GM21360 (cell line): ENCODE results near the gene COX4I2.
"Not testable (repeated sequence)": the region's sequence is repeated elsewhere in the genome, so short reads cannot be mapped to it uniquely, and the experiment has no call there.

Experiments used
- ATAC-seq: cut with Tn5 transposase; IDR thresholded peaks from one replicate; pipeline ENCODE4 v1.9.1; 2021; ENCODE audit warnings: mild to moderate bottlenecking, moderate library complexity; ENCODE audit not compliant: unreplicated experiment

COX4I2 gene

DNA sequence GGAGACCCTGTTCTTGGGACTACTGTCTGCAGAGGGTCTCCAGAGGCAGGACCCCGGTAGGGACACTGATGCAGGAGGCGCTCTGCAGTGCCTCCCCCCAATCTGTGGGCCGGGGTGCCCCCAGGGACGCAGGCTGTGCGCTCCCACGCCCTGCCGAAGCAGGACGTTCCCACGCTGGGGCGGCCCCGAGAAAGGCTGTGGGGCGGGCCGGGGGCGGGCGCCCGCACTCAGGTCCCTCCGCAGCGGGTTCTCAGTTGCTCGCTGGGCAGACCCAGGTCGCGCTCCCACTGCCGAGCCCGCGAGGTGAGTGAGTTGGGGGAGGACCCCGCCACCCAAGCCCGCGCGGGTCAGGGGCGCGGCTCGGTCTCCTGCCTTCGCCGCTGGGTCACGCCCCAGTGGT, at the start of gene COX4I2:
COX4I2 (plus strand) TSS at position 253 of the 400 bp plus-strand sequence. CDS start 1,106 bp downstream, outside the sequence.
- ATAC-seq = no peak

DNA sequence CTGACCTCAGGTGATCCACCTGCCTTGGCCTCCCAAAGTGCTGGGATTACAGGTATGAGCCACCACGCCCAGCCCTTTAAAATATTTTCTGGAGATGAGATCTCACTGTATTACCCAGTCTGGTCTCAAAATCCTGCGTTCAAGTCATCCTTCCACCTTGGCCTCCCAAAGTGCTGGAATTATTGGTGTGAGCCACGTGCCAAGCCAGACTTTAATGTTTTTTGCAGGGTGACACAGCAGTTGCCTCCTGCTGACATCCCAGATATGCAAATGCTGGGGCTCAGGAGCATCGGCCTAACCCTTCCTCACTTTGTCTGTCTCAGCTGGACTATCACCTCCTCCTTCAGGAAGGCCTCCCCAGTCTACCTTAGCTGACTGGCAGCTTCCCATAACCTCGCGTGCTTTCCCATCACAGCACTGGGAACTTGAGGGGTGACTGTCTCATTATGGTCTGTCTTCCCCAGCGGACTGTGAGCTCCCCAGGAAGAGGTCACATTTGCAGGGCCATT, 46.9 kb upstream of the COX4I2 start:
- ATAC-seq = no peak

DNA sequence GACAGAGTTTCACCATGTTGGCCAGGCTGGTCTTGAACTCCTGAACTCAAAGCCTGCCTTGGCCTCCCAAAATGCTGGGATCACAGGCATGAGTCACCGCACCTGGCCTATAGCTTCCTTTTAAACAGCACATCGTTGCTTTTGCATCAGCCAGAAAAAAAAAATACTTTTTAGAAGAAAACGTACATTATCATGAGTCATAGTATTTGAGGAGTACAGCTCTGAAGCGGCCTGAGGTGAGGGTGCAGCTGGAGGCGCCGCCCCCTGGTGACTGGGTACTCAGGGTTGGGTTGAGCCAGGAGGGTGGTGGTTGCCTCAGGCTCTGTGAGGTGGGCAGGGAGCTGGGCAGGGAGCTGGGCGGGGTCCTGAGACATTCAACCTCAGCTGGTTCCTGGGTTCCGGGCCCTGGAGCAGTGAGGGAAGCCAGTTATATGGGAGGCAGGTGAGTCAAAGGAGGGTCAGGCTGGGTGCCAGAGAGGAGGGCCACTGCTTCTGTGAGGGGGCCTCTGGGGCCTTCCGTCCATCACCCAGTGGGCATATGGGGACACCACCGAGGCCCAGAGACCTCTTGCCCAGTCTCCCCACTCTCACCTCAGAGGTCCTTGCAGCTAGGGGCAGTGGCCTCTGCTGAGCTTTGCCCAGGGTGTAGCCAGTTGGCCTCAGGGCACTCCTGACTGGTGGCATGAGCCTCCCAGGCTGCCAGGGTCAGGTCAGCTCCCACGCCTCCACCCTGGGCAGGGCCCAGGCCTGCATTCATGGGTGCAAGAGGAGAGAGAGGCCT, 44.3 kb upstream of the COX4I2 start:
- ATAC-seq = no peak

DNA sequence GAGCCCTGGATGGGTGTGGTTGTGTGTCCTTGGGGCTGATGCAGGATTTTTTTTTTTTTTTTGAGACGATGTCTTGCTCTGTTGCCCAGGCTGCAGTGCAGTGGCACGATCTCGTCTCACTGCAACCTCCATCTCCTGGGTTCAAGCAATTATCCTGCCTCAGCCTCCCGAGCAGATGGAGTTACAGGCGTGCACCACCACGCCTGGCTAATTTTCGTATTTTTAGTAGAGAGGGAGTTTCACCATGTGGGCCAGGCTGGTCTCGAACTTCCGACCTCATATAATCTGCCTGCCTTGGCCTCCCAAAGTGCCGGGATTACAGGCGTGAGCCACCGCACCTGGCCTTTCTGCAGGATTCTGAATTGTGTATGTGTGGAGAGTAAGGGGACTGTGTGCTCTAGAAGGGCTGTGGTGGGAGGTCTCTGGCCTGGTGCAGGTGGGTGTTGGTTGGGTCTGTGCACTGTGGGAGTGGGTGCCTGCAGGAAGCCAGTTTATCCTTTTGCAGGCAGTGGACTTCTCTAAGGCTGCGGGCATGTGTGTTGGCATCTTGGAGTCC, 43.6 kb upstream of the COX4I2 start:
- no peak for ATAC-seq

DNA sequence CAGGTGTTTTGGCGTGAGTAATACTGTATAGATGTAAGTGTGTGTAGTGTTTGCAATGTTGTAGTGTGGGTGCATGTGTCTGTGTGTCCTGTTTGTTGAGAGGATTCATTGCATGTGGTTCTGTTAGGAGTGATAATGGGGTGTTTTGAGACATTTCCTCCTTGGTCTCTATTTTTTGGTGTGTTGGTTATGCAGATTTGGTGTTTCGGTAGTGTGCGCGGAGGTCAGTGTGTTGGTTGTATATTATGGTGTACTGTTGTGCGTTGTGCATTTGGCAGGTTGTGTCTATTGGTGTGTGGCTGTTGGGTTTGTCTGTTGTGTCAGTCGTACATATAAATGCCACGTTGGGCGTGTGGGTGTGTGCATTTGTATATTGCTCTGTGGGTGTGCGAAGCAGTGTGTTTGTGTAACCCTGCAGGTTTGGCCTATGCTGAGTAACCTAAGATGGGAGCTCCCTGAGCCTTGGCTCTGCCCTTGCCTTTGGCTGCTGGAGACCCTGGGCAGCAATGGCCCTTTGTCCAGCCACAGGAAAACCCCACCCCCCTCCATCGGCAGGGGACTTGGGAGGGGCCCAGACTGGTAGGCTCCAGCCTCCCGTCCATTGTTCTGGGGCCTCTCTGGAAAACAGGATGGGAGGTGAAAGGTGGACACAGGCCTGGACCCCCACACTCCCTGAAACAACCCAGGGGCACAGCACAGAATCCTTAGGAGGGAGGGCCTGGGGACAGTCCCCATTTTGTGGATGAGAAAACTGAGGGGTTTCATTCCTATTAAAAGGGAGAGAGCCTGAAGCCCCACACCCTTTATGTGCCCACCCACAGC, 42.9 kb upstream of the COX4I2 start:
- no peak for ATAC-seq

- no peak for ATAC-seq
Observed at GRCh38 chr20:31595380-31595653, 42.4 kb upstream of the COX4I2 start.

GRCh38 chr20:31595654-31596411, 41.9 kb upstream of the COX4I2 start:
- no peak for ATAC-seq

DNA sequence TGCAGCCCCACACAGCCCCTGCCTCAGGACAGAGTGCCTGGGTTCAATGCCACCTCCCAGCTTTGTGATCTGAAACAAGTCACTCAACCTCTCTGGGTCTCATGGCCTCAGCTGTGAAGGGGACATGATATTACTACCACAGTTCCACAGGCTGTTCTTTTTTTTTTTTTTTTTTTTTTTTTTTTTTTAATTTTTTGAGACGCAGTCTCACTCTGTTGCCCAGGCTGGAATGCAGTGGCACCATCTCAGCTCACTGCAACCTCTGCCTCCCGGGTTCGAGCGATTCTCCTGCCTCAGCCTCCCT, 41.3 kb upstream of the COX4I2 start:
- ATAC-seq = not testable (repeated sequence)

- no peak for ATAC-seq
Observed at GRCh38 chr20:31596831-31597480, 40.8 kb upstream of the COX4I2 start.

GRCh38 chr20:31597481-31597855, 40.2 kb upstream of the COX4I2 start:
- no peak for ATAC-seq

DNA sequence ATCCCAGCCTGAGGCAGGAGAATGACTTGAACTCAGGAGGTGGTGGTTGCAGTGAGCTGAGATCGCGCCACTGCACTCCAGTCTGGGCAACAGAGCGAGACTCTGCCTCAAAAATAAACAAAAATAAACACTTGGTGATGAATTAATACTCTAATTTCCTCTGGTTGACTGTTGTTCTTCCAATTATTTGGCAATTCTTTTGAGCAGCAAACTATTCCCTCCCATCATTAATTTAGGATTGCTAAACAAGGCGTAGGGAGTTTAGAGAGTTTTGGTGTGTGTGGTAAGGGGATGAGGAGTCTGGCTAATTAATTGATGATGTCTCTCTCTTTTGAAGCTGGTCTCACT, 35.3 kb upstream of the COX4I2 start:
- ATAC-seq = no peak

DNA sequence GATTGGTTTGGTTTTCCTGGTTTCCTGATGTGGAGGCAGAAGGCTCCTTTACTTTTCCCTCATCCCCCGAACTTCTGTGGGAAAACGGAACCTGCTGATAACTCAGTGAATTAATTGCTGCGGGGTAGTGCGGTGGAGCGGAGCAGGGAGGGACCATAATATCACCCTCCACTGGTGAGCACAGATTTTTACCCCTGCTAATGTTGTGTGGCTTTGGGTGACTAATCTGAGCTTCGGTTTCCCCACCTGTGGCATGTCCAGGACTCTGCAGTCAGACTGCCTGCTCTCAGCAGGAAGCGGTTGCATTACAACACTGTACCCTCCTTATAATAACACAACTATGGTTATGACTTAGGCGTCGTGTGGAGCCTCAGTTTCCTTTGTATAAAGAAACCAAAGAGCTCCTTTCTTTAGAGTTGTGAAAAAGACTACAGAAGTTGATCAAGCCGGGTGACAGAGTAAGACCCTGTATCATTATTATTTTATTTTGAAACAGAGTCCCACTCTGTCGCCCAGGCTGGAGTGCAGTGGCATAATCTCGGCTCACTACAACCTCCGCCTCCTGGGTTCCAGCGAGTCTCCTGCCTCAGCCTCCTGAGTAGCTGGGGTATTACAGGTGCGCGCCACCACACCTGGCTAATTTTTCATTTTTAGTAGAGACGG, 34.8 kb upstream of the COX4I2 start:
- ATAC-seq = peak; percentile 54

DNA sequence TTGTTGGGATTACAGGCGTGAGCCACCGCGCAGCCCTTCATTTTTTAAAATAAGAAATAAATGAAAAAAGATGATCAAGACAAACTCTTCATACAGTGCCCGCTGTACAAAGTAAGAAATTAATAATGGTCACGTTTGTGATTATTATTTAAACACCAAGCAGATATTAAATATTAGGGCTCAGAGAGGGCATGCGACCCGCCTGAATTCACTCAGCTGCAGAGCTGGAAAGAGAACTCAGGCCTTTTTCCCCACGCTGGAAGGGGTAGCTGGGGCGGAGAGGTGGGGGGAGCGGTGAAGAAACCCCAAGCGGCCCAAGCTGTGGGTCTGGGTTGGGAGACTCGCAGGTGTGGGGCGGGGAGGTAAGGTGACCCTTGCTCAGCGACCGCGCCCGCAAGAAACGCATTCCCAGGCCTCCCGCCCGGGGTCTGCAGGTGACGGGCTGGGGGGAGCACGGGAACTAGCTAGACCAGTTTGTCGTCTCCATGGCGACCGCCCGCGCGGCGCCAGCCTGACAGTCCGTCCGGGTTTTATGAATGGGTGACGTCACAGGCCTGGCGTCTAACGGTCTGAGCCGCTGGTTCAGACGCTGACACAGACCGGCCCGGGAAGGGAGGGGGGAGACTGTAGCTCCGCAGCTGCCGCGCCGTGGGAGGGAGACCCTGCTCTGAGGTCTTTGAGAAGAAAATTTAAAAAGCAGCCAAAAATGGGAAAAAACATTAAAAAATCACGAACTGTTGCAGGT, 33.7 kb upstream of the COX4I2 start:
- peak; percentile 59 for ATAC-seq

DNA sequence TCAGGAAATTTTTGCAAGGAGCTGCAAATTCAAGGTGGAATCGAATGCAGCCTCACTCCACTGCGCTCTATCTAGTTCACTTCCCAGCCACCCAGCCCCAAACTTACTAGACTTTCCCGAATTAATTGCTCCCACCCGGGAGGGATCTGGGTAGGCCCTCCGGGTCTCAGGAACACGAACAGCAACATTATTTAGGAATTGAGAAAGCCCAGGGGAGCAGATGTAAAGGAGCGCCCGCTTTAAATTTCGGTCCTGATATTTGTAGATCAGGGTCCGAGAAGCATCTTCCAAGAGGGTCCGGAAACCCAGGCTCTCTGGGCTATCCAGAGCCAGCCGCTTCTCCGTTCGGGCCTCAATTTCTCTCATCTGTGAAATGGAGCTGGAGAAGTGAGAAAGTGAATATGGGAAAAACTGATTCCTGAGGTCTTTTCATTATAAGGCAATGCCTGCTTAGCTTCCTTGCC, 33.1 kb upstream of the COX4I2 start:
- ATAC-seq = no peak

- peak; percentile 76 for ATAC-seq
Observed at GRCh38 chr20:31605031-31605901, 32.4 kb upstream of the COX4I2 start, which contains the start of gene ID1. TSS of gene ID1 (plus strand) at chr20:31605289. CDS start at chr20:31605388, 99 bp downstream.

- ATAC-seq = no peak
Observed at GRCh38 chr20:31605902-31606803, 31.6 kb upstream of the COX4I2 start.

GRCh38 chr20:31606804-31607639, 30.7 kb upstream of the COX4I2 start:
- ATAC-seq = no peak
